ENCODE measurements around the gene TUBGCP6.

TUBGCP6 gene

GRCh38 chr22:50264104-50264745, 19.4 kb upstream of the TUBGCP6 start:
- no peak for DNase-seq

GRCh38 chr22:50262973-50263617, 18.3 kb upstream of the TUBGCP6 start:
- DNase-seq = no peak

GRCh38 chr22:50262460-50262911, 17.7 kb upstream of the TUBGCP6 start:
- no peak for DNase-seq

GRCh38 chr22:50261615-50262459, 17.0 kb upstream of the TUBGCP6 start, which contains the start of gene MAPK12:
TSS of gene MAPK12 (minus strand) at chr22:50261683. CDS start at chr22:50261509, 174 bp downstream.
- DNase-seq = no peak

GRCh38 chr22:50260801-50261614, 16.2 kb upstream of the TUBGCP6 start:
- DNase-seq = no peak

GRCh38 chr22:50260434-50260800, 15.6 kb upstream of the TUBGCP6 start:
- no peak for DNase-seq

- no peak for DNase-seq
These were observed 14.5 kb upstream of the TUBGCP6 start for GRCh38 chr22:50259302-50259701.

GRCh38 chr22:50258361-50259292, 13.8 kb upstream of the TUBGCP6 start:
- no peak for DNase-seq

GRCh38 chr22:50257451-50258360, 12.9 kb upstream of the TUBGCP6 start:
- no peak for DNase-seq

- DNase-seq = no peak
These were observed 12.2 kb upstream of the TUBGCP6 start for GRCh38 chr22:50257041-50257440.

GRCh38 chr22:50256258-50256862, 11.5 kb upstream of the TUBGCP6 start:
- DNase-seq = no peak

GRCh38 chr22:50255607-50256006, 10.8 kb upstream of the TUBGCP6 start:
- DNase-seq = no peak

- DNase-seq = no peak
These were observed 10.3 kb upstream of the TUBGCP6 start for GRCh38 chr22:50255099-50255498.

GRCh38 chr22:50253941-50254340, 9.1 kb upstream of the TUBGCP6 start:
- no peak for DNase-seq

GRCh38 chr22:50253046-50253915, 8.5 kb upstream of the TUBGCP6 start:
- DNase-seq = no peak

- DNase-seq = no peak
These were observed 7.5 kb upstream of the TUBGCP6 start for GRCh38 chr22:50252082-50253045.

GRCh38 chr22:50251477-50252081, 6.8 kb upstream of the TUBGCP6 start:
- no peak for DNase-seq

All from NCI-H2107 (cell line).